IPS-NIHi11 (cell line): ENCODE results near the gene ARSG.
A peak's percentile ranks its signal among the peaks of the same experiment; 100 is the strongest.
"Not testable (repeated sequence)": the region's sequence is repeated elsewhere in the genome, so short reads cannot be mapped to it uniquely, and the experiment has no call there.

Experiments
- DNase-seq: peaks from one replicate; pipeline ENCODE4 v3.0.0; 2012; ENCODE audit warnings: mixed read lengths, low spot score

Gene ARSG

GRCh38 chr17:68397108-68397536, 105.8 kb downstream of the ARSG start:
- DNase-seq: no peak

DNA sequence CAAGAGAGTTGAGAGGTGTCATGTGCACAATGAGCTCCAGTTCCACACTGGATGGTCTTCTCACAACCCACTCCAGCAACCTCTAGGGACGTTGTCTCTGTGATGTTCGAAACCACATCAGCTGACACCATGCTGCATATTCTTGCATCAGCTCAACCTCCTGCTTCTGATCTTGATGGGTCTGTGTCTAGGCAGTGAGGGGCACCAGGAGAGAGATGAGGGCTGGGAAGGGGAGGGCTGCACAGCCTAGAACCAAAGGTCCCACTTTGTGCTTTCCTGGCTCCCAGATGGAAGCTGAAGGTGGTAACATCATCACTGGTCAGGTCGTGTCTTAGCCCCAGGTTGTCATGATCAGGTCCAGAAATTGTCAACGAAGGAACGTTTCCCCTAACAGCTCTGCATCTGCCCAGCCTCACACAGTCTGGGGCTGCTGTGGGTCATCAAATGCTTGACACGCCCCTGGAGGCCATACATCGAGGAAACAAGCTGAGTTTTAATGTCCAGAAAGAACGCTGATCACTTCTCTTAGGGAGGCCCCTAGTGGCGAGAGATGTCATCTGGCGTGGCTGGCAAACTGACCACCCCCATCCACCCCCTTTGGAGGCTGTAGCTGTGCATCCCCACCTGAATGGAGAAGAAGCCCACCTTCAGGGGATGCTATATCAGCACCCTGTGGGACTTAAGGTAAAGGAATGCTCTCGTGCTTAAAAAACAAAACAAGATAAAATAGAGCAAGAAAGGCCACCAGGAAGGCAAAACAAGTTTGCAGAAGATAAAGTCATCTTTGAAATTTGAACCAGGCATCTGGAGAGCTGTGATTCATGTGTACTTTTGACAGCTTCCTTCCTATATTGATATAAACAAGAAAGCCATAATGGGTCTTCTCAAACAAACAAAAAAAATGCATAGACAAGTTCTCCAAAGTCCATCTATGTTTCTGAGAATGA, 107.7 kb downstream of the ARSG start:
- DNase-seq: peak; percentile 91

- DNase-seq: no peak
Measured at GRCh38 chr17:68399638-68400403, 108.5 kb downstream of the ARSG start.

DNA sequence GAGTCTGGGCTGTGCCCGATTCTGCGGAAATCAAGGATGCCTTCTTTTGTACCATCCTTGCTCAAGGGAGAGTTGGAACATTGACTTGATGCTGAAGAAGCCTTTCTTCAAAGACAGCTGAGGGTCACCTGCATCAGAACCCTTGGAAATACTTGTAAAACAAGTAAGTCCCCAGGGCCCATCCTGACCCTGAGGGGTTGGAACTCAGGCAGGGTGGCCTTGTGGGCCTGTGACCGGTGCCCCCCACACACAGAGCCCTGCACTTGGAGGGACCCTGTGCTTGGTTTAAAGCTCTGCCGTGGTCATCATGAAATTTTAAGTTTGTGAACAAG, 109.1 kb downstream of the ARSG start:
- DNase-seq: no peak

DNA sequence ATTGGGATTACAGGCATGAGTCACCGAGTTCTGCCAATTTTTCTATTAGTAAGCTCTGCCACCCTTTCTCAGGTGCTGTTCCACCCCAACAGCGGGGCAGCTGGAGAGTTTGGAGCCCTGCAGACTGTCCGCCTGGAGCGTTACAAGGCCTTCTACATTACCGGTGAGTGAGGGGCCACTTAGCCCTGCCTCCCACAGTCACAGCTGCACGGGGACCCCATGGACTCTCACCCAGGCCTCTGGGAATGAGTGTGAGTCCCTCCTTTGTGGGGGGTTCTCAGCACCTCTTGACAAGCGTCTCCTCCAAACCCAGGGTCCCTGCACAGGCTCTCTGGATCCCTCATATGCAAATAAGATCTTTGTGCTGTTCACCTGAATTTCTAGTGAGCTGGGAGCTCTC, 110.0 kb downstream of the ARSG start:
- DNase-seq: no peak

- no peak for DNase-seq
Measured at GRCh38 chr17:68403122-68403521, 111.8 kb downstream of the ARSG start.

DNA sequence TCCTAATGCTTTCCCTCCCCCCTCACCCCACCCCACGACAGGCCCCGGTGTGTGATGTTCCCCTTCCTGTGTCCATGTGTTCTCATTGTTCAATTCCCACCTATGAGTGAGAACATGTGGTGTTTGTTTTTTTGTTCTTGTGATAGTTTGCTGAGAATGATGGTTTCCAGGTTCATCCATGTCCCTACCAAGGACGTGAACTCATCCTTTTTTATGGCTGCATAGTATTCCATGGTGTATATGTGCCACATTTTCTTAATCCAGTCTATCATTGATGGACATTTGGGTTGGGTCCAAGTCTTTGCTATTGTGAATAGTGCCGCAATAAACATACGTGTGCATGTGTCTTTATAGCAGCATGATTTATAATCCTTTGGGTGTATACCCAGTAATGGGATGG, 112.5 kb downstream of the ARSG start:
- not testable (repeated sequence) for DNase-seq

DNA sequence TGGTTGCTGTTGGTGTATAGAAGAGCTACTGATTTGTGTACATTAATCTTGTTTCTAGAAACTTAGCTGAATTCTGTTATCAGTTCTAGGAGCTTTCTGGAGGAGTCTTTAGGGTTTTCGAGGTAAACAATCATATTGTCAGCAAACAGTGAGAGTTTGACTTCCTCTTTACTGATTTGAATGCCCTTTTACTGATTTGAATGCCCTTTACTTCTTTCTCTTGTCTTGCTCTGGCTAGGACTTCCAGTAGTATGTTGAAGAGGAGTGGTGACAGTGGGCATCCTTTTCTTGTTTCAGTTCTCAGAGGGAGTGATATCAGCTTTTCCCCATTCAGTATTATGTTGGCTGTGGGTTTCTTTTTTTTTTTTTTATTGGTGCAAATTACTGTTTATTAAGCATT, 116.4 kb downstream of the ARSG start:
- DNase-seq: not testable (repeated sequence)

DNA sequence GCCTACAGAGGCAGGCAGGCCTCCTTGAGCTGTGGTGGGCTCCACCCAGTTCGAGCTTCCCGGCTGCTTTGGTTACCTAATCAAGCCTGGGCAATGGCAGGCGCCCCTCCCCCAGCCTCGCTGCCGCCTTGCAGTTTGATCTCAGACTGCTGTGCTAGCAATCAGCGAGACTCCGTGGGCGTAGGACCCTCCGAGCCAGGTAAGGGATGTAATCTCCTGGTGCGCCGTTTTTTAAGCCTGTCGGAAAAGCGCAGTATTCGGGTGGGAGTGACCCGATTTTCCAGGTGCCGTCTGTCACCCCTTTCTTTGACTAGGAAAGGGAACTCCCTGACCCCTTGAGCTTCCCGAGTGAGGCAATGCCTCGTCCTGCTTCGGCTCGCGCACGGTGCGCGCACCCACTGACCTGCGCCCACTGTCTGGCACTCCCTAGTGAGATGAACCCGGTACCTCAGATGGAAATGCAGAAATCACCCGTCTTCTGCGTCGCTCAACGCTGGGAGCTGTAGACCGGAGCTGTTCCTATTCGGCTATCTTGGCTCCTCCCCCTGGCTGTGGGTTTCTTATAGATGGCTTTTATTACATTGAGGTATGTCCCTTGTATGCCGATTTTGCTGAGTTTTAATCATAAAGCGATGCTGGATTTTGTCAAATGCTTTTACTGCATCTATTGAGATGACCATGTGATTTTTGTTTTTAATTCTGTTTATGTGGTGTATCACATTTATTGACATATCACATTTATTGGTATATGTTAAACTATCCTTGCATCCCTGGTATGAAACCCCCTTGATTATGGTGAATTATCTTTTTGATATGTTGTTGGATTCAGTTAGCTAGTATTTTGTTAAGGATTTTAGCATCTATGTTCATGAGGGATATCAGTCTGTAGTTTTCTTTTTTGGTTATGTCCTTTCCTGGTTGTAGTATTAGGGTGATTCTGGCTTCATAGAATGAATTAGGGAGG, 122.6 kb downstream of the ARSG start:
- not testable (repeated sequence) for DNase-seq

DNA sequence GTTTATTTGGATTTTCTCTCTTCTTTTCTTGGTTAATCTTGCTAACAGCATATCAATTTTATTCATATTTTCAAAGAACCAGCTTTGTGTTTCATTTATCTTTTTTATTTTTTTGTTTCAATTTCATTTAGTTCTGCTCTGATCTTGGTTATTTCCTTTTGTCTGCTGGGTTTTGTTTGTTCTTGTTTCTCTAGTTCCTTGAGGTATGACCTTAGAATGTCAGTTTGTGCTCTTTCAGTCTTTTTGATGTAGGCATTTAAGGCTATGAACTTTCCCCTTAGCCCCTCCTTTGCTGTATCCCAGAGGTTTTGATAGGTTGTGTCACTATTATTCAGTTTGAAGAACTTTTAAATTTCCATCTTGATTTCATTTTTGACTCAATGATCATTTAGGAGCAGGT, 123.6 kb downstream of the ARSG start:
- DNase-seq: not testable (repeated sequence)

DNA sequence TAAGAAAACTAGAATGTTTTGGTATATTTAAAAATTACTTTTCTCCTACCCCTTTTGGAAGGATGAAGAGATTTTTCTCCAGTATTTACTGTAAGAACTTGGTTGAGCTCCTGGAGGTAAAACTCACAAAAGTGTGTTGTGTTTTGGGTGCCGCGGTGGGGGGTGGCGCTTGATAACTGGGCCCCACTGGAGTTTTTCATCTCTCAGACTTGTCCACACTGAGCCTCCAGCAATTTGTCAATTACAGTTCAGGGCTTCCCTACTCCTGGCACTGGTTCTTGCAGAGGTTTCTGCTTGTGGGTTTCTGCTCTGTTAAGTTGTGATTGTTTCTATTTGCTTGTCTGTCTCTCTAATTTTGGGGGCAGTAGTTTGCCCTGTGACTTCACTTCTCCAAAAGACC, 126.0 kb downstream of the ARSG start:
- DNase-seq: no peak

- DNase-seq: no peak
Measured at GRCh38 chr17:68418876-68419275, 127.6 kb downstream of the ARSG start.

GRCh38 chr17:68420065-68420464, 128.8 kb downstream of the ARSG start:
- DNase-seq: no peak

GRCh38 chr17:68421486-68421885, 130.2 kb downstream of the ARSG start:
- no peak for DNase-seq

- no peak for DNase-seq
Measured at GRCh38 chr17:68422821-68423220, 131.5 kb downstream of the ARSG start.

GRCh38 chr17:68423251-68423650, 132.0 kb downstream of the ARSG start:
- no peak for DNase-seq

DNA sequence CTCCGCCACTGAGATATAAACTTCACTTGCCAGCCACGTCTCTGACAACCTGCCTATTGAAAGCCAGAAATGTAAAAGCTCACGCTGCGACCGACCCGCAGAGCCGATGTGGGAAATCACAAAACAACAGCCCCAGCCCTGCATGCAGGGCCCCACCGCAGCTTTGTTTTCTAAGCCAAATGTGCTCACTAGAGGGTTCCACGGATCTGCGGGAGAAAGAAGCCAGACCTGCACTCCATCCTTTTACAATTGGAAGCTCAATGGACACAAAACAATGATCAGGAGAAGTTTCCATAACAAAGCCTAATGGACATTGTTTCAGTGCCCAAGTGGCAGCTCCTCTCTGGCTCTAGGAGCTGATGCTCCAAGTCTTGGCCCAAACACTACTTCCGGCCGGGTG, 132.9 kb downstream of the ARSG start:
- no peak for DNase-seq

- DNase-seq: peak; percentile 46
Measured at GRCh38 chr17:68424861-68425260, 133.6 kb downstream of the ARSG start.

DNA sequence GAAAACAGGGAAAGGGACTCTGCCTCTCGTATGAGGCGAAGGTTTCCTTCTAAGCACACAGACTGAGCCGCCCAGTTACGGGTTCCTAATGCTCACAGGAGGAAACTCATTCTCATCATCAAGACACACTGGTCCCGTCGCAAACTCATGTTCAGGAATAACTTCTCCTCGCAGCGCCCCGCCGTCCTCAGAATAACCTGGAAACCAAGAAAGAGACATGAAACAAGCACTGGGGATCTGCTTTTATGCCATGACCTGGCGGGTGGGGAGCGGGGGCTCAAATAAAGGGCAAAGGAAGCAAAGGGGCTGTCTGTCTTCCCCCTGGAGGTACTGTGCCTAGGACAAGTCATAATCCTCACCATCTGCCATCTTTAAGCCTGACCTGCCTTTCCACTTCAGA, 134.7 kb downstream of the ARSG start:
- no peak for DNase-seq

- no peak for DNase-seq
Measured at GRCh38 chr17:68427575-68427974, 136.3 kb downstream of the ARSG start.

GRCh38 chr17:68428498-68429172, 137.3 kb downstream of the ARSG start:
- no peak for DNase-seq
